GM18519 (cell line): ENCODE measurements around the gene TMED3.

Source experiments
- ATAC-seq: cut with Tn5 transposase; IDR thresholded peaks from one replicate; pipeline ENCODE4 v1.9.1; 2021; ENCODE audit warnings: mild to moderate bottlenecking, moderate library complexity; ENCODE audit not compliant: unreplicated experiment, low FRiP score

TMED3 gene

DNA sequence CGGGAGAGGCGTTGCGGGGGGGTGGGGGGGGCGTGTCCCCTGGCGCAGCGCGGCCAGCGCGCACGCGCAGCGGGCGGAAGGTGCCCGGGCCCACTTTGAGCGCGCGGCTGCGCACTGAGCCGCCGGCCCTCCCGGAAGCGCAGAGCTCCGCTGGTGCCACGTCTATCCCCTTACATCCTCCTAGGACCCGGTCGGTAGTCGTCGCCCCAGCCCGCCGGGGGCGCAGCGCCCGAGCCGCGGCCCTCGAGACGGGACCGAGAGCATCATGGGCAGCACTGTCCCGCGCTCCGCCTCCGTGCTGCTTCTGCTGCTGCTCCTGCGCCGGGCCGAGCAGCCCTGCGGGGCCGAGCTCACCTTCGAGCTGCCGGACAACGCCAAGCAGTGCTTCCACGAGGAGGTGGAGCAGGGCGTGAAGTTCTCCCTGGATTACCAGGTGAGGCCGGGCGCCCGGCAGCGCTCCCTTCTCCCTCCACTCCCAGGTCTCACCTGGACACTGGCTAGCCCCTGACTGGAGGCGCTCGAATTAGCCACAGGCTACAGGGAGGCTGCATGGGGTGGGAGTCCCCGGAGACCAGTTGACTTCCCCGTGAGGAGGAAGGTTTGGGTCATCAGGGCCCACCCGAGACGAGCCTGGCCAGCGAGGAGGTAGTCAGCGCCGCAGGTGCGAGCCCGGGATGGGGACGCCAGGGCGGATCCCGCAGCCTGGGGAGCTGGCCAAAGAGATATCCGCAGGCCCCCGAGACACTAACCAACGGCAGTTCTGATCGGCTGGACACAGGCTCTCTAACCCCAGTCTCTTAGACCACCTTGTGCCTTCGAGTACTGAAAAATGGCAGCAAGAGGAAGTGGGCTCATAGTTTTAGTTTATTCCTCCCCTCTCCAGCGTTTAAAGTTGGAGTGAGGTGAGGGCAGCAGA, at the start of gene TMED3:
Gene TMED3, plus strand, starts transcription at position 128 of the 916 bp plus-strand sequence. Its CDS starts 138 bp downstream, at position 266.
- ATAC-seq: peak; percentile 93

DNA sequence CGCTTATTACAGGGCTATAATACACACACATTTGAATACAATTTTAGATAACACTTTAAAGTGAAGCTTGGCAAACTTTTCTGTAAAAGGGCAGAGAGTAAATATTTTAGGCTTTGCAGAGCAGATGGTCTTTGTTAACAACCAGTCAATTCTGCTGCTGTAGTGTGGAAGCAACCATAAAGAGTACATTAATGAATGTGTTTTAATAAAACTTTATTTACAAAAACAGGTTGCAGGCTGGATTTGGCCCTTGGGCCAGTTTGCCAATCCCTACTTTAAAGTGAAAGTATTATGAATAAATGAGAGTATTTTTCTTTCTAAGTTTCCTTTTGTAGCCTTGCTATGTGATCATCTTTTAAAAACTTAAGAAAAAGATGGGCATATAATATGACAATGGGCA, 49.1 kb upstream of the TMED3 start:
- ATAC-seq: no peak

DNA sequence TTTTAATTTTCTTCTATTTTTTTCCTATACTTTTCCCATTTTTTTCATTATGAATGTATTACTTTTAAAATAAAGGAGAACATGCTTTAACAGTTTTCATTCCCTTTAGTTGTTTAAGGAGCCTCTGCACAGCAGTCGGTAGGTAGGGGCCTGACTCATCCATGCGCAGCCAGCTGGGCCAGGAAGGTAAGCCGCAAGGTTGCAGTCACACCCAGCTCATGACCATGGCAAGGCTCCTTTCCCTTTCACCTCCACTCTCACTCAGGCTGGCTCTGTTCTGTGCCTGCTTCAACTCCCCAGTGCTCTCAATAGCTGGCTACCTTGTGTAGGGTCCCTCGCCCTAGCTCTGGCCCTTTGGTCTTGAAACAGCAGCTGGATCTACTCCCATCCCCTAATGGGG, 45.7 kb upstream of the TMED3 start:
- ATAC-seq: no peak

DNA sequence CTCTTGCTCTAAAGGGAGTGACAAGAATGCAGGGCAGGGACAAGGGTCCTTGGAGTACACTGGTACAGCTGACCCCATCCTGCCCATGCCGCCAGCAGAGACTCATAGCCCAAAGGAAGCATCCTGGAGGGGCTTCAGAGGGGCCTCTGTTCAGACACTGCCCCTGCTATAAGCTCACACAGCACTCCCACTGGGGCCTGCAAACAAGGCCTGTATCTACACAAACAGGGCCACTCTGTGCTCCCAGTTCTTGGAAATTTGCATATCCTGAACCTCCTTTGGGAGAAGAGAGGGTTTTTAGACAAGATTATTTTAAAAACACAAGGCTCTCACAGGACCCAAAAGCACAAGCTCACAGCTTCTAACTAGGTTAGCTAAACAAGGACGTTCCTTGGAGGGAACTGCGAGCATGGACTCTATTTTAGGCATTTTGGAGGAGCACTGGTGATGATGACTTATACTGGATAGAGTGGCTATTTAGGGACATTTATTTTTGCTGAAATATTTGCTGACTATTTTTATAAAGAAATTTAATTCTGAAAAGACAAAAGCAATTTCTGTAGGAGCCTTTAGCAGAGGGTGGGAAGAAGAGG, 44.8 kb upstream of the TMED3 start:
- ATAC-seq: no peak

DNA sequence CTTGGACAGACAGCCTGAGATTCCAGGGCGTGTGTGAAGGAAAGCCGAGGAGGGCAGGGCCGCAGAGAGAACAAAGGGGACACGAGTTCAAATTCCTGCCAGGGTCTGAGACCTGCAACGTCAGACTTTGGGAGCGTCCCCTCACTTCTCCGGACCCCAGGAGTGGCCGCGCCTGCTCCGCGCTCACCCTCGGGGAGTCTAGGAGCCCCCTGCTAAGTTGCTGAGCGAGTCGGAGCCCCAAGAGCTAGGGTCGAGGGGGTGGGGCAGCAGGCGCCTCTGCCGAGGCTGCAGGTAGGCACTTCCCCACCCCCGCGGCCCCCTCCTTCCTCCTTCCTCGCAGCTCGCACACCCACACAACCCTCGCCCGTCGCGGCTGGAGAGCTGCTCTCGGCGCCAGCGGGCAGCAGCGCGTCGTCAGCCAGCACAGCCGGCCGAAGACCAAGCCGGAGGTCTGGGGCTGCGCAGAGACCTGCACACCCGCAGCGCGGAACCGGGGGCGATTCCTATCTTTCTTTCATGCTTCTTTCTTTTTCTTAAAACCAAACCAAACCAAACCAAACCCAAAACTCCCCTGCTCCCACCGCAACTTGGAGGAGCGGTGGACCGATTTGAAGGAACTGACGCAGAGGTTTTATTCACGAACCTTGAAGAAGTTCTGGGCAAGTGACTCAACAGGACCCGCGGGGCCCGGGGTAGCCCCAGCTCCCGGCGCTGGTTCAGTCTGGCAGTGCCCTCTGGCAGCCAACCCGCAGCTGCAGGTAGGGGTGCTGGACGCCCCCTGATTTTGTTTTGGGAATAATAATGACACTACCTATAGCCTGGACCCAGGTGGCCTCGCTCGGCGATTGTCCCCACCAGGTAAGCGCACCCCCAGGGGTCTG, 28.3 kb upstream of the TMED3 start, which contains the start of gene ANKRD34C:
Gene ANKRD34C, plus strand, starts transcription at position 352 of the 881 bp plus-strand sequence. CDS start 10,563 bp downstream, outside the sequence.
- no peak for ATAC-seq

DNA sequence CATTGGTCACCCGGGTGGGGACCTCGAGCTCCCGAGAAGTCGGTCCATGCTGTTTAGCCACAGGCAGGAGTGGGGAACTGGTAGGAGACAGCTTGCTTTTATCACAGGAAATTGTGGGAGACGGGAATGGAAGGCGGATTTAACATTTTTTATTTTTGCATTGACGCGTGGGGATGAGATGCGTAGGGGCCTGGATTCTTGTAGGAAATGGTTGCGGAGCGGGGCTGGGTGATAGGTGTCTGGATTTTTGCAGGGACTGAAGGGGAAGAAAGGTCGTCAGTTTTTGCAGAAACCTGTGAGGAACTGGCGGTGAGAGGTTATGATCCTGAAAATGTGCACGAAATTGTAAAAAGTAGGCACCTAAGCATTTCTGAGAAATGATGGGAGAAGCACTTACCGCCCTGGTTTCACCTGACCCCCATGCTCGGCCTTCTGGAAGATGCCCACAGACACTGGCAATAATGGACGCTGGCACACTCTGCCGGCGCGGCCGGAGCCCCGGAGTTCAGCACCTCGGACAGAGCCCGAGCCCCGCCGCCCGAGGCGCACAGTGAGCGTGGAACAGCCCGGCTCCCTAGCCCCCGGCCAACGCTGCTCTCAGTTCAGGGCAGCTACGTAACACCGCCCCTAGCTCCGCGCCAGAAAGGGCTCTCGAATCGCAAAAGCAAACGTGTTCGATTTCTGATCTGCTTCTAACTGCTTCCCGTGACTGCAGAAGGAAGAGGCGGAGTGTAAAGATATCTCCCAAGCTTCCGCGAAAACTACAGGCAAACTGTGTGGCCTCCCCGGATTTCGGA, 27.5 kb upstream of the TMED3 start:
- ATAC-seq: no peak

DNA sequence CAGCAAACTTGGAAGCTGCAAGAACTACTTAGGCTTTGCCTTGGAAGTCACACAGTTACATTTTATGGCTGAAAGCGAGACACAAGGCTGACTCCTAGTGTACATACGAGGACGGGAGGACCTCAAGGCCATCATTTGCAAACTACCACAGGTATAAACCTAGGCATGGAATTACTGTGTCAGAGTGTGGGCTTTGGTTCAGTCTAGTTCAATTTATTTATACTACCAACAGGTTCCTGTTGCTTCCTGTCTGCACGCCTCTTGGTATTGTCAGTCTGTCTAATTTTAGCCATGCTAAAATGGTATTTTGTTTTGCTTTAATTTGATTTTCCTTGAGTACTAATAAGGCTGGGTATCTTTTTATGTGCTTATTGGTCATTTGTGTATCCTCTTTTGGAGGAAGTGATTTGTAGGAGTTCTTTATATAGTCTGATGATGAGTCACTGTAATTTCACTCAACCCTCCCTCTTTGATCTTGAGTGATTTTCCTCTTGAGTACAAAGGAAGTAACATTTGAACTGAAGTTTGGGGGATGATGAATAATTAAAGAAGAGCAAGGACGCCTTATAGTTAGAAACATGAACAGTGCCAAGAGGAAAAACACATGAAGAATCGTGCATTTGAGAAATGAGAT, 20.2 kb upstream of the TMED3 start:
- no peak for ATAC-seq

DNA sequence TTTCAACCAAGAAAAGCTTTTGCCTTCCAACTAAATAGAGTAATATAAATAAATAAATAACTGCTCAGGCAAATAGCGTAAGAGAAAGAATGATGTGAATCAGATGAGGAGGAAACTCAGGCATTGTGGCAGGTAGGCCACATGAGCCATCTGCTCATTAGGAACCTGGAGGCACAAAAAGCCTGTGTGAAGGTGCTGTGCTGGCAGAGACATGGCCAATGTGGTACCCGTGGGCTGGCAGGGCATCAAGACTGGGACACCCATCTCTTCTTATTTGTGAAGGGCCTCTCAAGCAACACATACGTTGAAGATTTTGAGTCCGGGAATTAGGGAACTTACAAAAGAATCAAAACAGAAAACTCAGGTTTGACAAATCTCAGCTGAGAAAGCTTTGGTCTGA, 18.9 kb upstream of the TMED3 start:
- ATAC-seq: no peak

DNA sequence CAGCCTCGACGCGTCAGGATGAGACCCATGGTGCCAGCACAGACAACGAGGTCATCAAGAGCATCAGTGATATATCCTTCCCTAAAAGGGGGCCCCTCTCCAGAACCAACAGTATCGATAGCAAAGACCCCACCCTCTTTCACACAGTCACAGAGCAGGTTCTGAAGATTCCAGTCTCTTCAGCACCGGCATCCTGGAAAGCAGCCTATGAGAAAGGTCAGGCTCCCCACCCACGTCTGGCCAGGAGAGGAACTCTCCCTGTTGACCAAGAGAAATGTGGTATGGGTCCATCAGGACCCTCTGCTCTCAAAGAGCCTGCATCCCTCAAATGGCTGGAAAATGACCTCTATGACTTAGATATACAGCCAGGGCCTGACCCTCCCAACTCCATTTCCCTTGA, 16.8 kb upstream of the TMED3 start:
- ATAC-seq: no peak

DNA sequence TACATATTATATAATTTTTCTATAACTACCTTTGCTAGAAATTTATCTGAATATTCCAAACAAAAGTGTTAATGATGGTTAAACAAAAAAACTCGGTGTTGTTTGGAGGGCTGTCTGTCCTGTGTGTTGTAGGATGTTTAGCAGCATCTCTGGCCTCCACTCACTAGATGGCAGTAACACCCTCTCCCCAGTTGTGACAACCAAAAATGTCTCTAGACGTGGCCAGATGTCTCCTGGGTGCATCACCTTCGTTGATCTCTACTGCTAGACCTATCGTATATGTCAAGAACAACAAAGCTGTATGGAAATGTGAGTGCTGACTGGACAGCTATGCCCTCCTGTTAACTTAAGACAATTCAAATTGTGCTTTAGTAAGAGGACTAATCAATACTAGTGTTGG, 14.3 kb upstream of the TMED3 start:
- ATAC-seq: no peak

DNA sequence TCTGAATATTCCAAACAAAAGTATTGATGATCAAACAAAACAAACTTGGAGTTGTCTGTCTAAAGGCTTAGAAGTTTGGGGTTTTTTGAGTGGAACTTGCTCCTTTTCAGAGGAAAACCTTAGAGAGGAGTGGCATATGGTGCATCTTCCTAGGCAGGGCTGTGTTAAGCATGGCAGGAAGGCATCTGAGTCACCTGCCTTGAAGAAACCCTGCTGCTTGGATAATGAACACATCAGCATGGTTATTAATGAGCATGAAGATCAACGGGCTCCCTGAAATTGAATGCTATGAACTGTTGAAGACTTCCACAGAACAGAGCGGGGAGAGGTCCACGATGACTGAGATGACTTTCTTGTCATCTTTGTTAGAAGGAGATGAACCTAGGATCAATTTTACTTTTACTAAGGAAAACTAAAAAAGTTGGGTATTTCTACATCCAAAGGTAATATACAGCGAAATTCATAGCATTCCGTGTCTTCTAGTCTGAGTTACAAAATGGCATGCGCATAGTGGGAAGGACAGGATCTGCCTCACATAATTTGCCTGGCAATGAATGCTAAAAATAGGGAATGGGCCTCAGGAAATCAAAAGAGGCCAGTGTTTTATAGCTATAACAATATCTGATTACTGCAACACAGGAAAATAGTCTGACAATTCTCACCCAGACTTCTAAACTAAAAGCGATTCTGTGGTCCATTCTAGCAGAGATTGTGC, 11.6 kb upstream of the TMED3 start:
- ATAC-seq: no peak

DNA sequence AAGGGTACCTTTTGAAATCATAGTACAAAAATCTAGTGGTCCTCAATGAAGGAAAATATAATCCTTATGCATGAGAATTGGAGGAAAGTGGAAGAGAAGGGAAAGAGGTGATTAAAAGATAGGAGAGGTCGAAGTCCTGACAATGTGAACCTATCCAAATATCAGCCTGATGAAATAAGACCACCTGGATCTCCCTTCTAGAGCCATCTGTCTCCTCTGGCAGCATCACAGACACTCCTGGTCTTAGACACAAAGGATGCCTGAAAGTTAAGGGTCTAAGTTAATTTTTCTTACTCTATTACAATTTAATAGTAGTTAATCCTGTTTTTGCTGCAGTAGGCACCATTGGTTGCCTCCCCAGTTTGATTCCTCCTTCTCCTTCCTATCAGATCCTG, 11.1 kb upstream of the TMED3 start:
- ATAC-seq: no peak

DNA sequence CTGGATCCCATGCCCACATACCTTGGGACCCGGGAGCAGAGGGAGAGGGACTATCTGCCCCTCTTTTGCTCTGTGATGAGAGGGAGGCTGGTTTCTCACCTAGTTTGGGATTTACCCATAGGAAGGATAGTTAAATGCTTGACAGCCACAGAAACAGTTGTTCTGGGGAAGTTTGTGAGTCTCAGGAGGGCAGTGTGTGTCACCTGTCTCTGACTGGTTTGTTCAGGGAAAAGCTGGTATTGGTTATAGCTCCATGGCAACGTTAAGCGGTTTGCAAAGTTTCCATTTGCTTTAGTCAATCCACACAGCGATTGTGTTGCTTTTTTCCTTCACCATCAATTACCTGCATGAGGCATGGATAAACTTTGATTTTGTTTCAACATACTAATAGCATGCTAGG, 3.7 kb upstream of the TMED3 start:
- no peak for ATAC-seq

DNA sequence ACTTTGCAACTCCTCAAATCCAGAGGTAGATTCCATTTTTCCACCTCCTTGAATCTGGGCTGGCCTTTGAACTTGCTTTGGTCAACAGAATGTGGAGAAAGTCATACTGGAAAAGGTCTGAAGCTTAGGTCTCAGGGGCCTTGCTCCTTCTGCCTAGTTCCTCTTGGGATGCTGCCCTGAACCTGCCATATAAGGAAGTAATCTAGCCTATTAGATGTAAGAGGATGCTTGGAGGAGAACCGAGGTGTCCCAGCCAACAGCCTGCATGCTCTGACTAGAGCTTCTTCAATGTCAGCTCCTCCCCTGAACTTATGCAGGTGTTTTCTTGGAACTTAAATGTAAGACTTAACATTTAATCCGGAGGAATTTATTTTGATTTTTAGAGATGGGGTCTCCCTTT, 2.0 kb upstream of the TMED3 start:
- ATAC-seq: no peak

DNA sequence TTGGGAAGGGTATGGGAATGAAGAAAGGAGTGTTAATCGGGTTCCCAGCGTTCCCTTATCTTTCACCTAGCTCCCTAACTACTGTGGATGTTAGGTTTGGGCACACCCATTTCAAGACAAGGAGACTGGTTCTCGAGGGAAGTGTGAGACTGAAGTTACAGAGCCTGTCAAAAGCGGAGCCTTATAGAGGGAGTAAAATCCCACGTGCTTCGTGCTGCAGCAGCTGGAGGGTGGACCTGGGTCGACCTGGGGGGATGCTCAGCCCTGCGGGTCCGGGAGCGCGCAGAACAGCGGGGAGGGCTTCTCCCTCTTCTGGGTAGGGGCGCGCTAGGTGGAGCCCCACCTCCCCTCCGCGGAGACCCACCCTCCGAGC, 314 bp upstream of the TMED3 start:
- peak; percentile 5 for ATAC-seq

DNA sequence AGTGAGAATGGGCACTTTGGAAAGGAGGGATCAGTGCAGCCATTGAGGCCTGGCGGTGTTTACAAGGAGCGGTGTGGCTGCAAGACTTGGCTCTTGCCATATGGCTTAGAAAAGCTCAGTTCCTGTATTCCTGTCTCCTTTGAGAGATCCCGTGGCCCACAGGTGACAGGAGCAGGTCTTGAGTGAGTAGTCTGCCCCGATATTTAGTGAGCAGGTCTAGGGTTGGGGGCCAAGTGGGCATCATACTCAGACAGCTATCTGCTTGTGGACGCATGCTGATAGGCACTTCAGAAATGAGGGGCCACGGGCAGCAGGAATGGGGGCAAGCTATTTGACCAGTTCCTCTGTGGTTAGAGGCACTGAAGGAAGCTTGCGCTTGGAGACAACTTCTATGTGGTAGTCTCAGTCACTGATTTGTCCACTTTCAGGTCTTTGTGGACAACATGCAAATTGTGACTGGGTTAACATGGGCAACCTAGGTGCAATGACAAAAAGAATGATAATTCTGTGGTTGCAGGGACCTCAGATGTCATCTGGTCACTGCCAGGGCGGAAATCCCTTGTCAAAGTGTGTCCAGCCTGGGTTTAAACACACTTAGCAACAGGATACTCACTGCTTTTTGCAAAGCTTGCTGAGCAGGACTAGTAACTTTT, 1.1 kb downstream of the TMED3 start:
- no peak for ATAC-seq

DNA sequence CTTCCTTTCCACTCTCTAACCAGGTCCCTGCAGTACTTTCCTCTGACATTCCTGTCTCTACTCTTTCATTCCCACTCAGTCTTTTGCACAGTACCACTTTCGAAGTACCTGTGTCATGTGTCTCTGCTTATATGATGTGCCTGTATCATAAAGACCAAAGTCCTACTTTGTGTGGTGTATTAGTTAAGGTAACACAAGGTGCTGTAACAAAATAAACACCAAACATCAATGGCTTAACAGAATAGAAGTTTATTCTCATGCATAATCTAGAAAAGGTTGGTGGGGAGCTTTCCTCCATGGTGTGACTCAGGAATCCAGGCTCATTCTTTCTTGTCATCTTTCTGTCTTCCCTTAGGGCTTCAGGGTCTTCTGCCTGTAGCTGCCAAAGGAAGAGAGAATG, 3.3 kb downstream of the TMED3 start:
- no peak for ATAC-seq

DNA sequence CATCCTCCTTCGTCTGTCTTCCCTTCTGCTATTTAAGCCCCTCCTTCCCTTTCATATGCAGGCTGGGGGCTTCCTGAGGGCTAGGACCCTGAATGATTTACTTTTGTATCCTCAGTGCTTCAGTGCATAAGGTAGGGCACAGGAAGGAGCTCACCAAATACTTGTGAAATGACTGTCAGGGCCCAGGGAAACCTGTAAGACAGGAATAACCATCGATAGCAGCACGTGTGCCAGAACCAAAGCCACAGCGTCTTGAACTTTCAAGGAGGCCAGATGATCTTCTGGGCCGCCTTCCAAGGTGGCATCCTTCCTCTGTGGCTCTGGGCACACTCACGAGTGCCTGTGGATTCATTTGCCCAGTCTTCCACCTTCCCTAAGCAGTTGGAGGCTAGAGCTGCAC, 3.9 kb downstream of the TMED3 start:
- ATAC-seq: no peak
